Subcutaneous adipose tissue (tissue), 4 donors: ENCODE data around the gene B4GAT1. TPM values are rescaled to one million over a fixed set of nuclear protein-coding genes. Genes with fewer than 3 reads are reported as not detected.

Experiments used
- CTCF ChIP-seq: fragments of 450-650 bp; IDR thresholded peaks from one replicate; pipeline ENCODE4 v1.5.1; 2016; ENCODE audit warnings: low read depth, mild to moderate bottlenecking, control low read depth, antibody characterized with exemption, moderate library complexity
- total RNA-seq, 4 donors: library from RNA; depleted of rRNA; stranded (reverse); fragments of >200 nt; gene quantifications; one replicate each; pipeline ENCODE4 v1.1.0, GENCODE V29; 2016

B4GAT1 gene
- total RNA-seq, 4 donors from 2014 or later, result 11.7 to 31.7 (median 18.7) TPM

GRCh38 chr11:66317723-66318599 lies 29.5 kb downstream of the B4GAT1 start:
- no peak for TF ChIP-seq CTCF

GRCh38 chr11:66317322-66317722 lies 30.1 kb downstream of the B4GAT1 start:
- TF ChIP-seq CTCF, result no peak

- no peak for TF ChIP-seq CTCF
These were observed 30.6 kb downstream of the B4GAT1 start, which contains the start of gene CD248 for GRCh38 chr11:66316849-66317251. Gene CD248 (minus strand): TSS chr11:66317044. CDS start chr11:66317027, 17 bp downstream.

GRCh38 chr11:66315921-66316811 lies 31.3 kb downstream of the B4GAT1 start:
- no peak for TF ChIP-seq CTCF

GRCh38 chr11:66315498-66315885 lies 31.9 kb downstream of the B4GAT1 start:
- TF ChIP-seq CTCF, result no peak

- TF ChIP-seq CTCF, result no peak
These were observed 32.6 kb downstream of the B4GAT1 start for GRCh38 chr11:66314561-66315497.
